Endothelial cell of umbilical vein (primary cell): ENCODE results near the gene TTC33.

Experiments used
- EZH2 ChIP-seq: IDR thresholded peaks from 2 replicates; pipeline ENCODE4 v1.6.1; 2012; ENCODE audit warnings: borderline replicate concordance, low read depth, mild to moderate bottlenecking, moderate library complexity, low read length, inconsistent platforms; ENCODE audit not compliant: severe bottlenecking
- JUN ChIP-seq: IDR thresholded peaks from 2 replicates; pipeline ENCODE4 v1.6.1; 2011; ENCODE audit warnings: borderline replicate concordance, low read depth; ENCODE audit not compliant: insufficient read length, insufficient read depth
- MAX ChIP-seq: IDR thresholded peaks from 2 replicates; pipeline ENCODE4 v1.6.1; 2011; ENCODE audit not compliant: insufficient read depth, insufficient read length
- MYC ChIP-seq: IDR thresholded peaks from one replicate; pipeline ENCODE4 v1.6.1; 2011; ENCODE audit warnings: mild to moderate bottlenecking, low read depth, low read length
- POLR2A ChIP-seq: IDR thresholded peaks from 2 replicates; pipeline ENCODE4 v1.6.1; 2012; ENCODE audit warnings: low read depth, mild to moderate bottlenecking, control low read depth, low read length
- POLR2AphosphoS5 ChIP-seq: IDR thresholded peaks from 2 replicates; pipeline ENCODE4 v1.6.1; 2012; ENCODE audit warnings: low read depth, mild to moderate bottlenecking, control low read depth, low read length, moderate library complexity; ENCODE audit not compliant: insufficient read depth
- TF ChIP-seq, protein P1 (sequence below), 2 donors: IDR thresholded peaks; 1 replicate in 1 of 2; 2 replicates in 1 of 2; pipeline ENCODE4 v1.5.1; 2011; ENCODE audit warnings: low read length in 2 of 2, mild to moderate bottlenecking in 2 of 2, moderate library complexity in 2 of 2, control low read depth in 1 of 2, inconsistent platforms in 1 of 2, low read depth in 1 of 2; ENCODE audit not compliant: insufficient read depth in 1 of 2; ENCODE audit errors: extremely low read depth in 1 of 2

DNA sequence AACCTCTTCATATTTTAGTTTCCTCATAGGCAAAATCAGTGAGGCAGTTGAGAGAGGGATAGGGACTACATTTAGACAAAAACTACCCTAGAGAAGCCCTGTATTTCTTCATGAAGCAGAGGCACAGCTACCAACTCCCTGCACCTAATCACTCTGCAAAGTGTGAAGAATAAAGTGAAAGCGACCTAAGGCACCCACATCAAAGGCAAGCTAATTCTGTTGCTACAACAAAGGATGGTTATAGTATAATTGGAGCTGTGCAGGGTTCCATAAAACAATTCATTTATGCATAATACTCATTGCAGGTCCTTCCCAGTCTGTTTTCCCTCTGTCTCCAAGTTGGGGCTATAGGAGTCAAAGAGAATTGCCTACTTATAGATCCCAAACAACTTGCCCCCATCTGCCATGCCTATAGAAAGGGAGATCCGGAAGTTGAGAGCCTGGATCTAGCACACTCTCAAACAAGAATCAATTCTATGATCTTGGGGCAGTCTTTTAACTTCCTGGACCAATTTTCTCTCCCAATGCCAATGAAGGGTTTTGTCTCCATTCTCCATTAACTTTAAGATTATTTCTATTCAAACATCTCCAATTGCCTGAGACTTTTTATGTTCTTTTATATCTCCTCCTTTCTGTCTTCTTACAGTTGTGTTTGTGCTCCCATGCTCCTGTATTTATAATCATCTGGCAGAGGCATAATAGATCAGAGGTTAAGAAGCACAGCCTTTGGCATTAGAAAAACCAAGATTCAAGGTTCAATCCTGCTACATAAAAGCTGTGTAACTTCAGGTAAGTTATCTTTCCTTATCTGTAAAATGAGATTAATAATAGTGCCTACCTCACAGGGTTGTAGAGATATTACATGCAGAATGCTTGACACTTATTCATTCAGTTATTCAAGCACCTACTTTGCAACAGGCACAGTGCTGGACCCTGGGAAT is 132.0 kb downstream of the TTC33 start:
- TF ChIP-seq, protein P1, sequence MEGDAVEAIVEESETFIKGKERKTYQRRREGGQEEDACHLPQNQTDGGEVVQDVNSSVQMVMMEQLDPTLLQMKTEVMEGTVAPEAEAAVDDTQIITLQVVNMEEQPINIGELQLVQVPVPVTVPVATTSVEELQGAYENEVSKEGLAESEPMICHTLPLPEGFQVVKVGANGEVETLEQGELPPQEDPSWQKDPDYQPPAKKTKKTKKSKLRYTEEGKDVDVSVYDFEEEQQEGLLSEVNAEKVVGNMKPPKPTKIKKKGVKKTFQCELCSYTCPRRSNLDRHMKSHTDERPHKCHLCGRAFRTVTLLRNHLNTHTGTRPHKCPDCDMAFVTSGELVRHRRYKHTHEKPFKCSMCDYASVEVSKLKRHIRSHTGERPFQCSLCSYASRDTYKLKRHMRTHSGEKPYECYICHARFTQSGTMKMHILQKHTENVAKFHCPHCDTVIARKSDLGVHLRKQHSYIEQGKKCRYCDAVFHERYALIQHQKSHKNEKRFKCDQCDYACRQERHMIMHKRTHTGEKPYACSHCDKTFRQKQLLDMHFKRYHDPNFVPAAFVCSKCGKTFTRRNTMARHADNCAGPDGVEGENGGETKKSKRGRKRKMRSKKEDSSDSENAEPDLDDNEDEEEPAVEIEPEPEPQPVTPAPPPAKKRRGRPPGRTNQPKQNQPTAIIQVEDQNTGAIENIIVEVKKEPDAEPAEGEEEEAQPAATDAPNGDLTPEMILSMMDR (IDR thresholded peaks at IDR 0.05; ENCODE audit: extremely low read depth in 1 of 2, insufficient read depth in 1 of 2, low read depth in 1 of 2, low read length in 2 of 2): no peak
- no peak for TF ChIP-seq JUN
- no peak for TF ChIP-seq POLR2A
- no peak for TF ChIP-seq POLR2AphosphoS5
- no peak for TF ChIP-seq MAX
- TF ChIP-seq EZH2: no peak
- no peak for TF ChIP-seq MYC
